SK-N-MC (cell line): ENCODE results near the gene SLC6A6.

Source experiments
- EZH2 ChIP-seq: fragments of 200-600 bp; sonication (generic); IDR thresholded peaks from one replicate; pipeline ENCODE4 v1.6.1; 2017; ENCODE audit warnings: antibody characterized with exemption
- FOXP2 ChIP-seq: optimal IDR thresholded peaks from 2 replicates; pipeline ENCODE3; 2011; ENCODE audit warnings: mild to moderate bottlenecking, moderate library complexity; ENCODE audit not compliant: insufficient read depth; ENCODE audit errors: extremely low read length, control extremely low read depth
- POLR2AphosphoS5 ChIP-seq: IDR thresholded peaks from 2 replicates; pipeline ENCODE4 v1.6.1; 2012; ENCODE audit warnings: mild to moderate bottlenecking, low read depth, low read length, borderline replicate concordance

GRCh38 chr3:14386254-14386653 is 16.2 kb upstream of the SLC6A6 start:
- no peak for TF ChIP-seq POLR2AphosphoS5
- TF ChIP-seq EZH2, result no peak
- TF ChIP-seq FOXP2, result no peak
